Measurements from ENCODE around the gene MGMT.

DNA sequence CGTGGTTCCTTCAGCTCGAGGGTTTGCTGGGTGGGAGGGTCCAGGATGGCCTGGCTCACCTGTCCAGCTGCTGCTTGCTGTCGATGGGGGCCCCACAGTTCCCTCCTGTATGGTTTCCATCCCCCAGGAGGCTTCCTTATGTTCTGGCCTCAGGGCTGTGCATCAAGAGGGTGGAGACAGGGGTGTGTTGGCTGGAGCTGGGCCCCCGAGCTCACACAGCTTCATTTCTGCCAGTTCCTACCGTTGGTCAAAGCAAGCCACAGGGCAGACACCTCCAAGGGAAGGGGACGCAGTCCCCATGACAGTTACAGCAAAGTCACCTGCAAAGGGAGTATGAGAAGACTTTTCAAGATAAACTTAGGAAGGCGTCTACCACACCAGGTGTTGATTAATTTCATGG is 340.2 kb downstream of the MGMT start:
- TF ChIP-seq, protein P1, sequence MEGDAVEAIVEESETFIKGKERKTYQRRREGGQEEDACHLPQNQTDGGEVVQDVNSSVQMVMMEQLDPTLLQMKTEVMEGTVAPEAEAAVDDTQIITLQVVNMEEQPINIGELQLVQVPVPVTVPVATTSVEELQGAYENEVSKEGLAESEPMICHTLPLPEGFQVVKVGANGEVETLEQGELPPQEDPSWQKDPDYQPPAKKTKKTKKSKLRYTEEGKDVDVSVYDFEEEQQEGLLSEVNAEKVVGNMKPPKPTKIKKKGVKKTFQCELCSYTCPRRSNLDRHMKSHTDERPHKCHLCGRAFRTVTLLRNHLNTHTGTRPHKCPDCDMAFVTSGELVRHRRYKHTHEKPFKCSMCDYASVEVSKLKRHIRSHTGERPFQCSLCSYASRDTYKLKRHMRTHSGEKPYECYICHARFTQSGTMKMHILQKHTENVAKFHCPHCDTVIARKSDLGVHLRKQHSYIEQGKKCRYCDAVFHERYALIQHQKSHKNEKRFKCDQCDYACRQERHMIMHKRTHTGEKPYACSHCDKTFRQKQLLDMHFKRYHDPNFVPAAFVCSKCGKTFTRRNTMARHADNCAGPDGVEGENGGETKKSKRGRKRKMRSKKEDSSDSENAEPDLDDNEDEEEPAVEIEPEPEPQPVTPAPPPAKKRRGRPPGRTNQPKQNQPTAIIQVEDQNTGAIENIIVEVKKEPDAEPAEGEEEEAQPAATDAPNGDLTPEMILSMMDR (IDR thresholded peaks at IDR 0.05): no peak
- no peak for TF ChIP-seq POLR2A (IDR thresholded peaks at IDR 0.05)
